ENCODE measurements around the gene STOML1. TPM values are rescaled to one million over a fixed set of nuclear protein-coding genes. Genes with fewer than 3 reads are reported as not detected.
A peak's percentile ranks its signal among the peaks of the same experiment; 100 is the strongest.

STOML1 gene, protein sequence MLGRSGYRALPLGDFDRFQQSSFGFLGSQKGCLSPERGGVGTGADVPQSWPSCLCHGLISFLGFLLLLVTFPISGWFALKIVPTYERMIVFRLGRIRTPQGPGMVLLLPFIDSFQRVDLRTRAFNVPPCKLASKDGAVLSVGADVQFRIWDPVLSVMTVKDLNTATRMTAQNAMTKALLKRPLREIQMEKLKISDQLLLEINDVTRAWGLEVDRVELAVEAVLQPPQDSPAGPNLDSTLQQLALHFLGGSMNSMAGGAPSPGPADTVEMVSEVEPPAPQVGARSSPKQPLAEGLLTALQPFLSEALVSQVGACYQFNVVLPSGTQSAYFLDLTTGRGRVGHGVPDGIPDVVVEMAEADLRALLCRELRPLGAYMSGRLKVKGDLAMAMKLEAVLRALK
- polyA plus RNA-seq (ENCODE audit: insufficient read length in 4 of 4), result 10 to 100 TPM; 11.2 to 18.0 (median 13.1) TPM

DNA sequence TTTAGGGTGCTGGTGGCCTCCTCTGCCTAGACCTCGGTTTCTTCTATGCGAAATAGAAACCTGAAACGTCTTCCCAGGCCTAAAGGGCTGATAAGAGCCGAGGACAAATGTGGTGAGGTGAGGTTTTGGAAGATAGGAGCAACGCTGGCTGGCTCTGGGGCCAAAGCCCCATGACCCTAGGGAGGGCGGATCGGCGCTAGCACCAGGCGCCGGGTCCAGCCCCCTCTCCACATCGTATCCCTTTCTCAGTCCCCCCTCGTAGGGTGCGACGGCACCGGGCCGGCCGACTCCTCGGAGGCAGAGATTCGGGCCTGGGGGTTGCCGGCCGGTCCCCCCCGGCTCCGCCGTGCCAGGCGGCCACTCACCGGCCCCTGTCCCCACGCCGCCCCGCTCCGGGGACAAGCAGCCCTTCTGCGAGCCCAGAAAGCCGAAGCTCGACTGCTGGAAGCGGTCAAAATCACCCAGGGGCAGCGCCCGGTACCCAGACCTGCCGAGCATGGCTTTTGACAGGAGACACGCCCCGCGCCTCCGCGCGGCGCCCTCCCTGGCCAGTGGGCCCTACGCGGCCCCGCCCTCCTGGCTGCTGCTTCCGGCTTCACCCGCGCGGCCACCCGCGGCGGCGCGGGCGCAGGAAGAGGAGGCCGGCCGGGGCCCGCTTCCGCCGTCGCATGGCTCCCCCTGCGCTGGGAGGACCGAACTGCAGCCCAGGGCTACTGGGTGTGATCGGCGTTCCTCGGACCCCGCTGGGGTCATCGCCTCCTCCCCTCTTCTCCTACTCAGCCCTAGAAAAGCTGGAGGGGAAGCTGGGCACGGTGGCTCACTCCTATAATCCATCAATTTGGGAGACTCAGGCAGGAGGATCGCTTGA is at the start of gene STOML1:
Gene STOML1, minus strand, starts transcription at position 570 of the 868 bp plus-strand sequence. Its CDS starts 72 bp downstream, at position 498.
- peak in 3 of 4 donors; percentile 81 to 86 (median 84) for DNase-seq (ENCODE audit: low read depth in 4 of 4, low spot score in 2 of 4)

DNA sequence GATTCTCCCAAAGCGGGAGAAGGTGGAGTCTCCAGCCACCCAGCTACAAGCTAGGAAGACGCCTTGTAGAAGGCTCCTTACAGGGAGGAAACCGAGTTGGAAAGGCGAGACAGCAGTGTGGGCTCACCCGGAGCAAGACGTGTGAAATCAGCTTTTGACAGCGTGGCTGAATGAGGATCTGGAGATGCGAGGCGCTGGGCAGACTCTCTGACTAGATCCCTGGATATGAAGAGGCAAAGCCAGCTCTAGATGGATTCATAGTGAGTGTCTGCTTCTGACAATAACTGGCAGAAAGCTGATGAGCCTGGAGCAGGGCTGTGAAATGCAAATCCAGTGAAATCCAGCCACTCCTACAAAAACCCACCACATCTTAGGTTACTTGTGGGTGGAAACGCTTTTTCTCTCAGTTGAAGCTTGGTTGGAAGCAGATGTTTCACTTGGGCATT is 49.2 kb upstream of the STOML1 start:
- no peak for DNase-seq (ENCODE audit: low read depth in 4 of 4, low spot score in 2 of 4)

DNA sequence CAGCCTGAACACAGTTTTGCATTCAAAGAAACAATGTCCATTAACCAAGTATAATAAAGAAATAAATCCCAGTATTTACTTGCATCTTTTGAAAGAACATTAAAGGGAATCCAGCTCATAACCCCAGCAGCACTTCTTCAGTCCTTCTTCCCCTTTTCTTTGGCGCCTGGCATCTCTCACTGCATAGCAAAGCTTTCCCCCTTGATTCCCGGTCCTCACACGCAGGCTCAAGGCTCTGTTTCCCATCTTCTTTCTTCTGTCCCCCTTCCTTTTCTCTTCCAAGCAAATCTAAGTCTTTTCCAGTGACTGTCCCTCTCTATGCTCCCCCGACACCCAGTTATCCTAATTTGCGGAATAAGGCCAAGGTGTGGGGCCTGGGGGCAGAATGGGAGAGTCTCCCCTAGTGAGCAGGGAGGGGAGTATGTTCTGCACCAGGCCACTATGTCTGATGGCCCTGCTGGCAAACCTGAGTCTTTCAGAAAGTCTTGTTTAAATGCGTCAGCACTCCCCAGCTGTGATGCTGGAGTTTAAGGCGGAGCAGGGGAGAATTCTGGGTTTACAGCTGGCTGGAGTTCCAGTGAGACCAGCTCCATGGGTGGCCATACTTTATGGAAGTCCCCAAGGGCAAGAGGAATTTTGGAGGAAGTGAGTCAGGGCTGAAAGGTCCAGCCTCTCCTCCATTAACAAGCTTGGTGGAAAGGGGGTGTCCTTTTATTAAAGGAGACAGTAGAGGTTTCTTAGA is 48.2 kb upstream of the STOML1 start:
- DNase-seq (ENCODE audit: low read depth in 4 of 4, low spot score in 2 of 4), result peak in 1 of 4 donors; percentile 56

DNA sequence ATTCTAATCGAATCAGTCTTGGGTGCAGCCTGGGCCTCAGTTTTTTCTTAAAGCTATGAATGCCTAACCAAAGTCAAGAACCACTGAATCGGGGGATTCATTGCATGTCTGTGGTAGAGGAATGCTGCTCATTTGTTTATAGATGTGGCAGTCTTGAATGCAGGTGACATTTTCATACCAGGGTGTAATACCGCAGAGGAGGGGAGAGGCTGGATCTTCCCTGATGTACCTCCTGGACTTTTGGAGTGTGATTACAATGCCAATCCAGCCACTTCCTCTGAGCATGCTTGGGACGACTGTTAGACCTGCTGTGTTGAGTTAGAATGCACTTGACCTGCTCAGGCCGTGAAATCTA is 47.5 kb upstream of the STOML1 start:
- no peak for DNase-seq (ENCODE audit: low read depth in 4 of 4, low spot score in 2 of 4)

DNA sequence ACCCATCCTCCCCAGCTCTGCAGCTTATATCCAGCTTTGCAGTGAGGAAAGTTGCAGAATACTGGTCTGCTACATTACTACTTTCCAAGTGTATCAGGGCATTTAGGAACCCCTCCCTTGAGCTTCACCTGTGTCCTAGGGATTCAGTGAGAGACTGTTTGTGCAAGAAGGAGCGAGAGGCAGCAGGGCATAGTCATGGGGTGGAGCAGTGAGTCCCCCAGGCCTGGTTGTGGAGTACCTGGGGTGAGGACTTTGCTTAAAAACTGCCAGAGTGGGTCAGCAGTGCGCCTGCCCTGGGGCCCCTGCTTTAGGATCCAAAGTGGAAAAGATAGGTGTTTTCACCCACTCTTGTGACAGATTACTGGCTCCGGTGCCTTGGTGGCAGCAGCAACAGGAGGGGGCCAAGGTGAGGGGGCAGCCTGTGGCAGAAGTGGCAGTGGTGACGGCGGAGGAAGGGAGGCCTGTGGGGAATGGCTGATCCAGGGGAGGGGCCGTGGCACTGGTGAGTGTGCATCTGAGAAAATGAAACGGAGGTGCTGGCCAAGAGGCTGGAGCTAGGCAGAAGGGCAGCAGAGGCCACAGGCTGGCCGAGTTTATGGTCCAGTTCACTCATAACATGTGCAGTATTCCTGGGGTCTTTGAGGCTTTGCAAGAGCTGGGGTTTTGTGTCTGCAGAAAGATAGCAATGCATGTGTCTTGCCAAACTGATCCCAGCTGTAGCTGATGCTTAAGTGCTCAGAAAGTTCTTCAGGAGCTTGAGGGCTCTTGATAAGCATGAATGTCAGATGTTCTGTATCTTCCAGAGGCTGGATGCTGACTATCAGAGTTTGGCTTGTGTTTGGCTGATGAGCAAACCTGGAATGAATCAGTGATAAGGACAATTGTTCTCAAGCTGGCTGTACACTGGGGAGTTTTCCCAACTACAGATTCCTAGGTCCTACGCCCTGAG is 46.9 kb upstream of the STOML1 start:
- DNase-seq (ENCODE audit: low read depth in 4 of 4, low spot score in 2 of 4), result no peak

DNA sequence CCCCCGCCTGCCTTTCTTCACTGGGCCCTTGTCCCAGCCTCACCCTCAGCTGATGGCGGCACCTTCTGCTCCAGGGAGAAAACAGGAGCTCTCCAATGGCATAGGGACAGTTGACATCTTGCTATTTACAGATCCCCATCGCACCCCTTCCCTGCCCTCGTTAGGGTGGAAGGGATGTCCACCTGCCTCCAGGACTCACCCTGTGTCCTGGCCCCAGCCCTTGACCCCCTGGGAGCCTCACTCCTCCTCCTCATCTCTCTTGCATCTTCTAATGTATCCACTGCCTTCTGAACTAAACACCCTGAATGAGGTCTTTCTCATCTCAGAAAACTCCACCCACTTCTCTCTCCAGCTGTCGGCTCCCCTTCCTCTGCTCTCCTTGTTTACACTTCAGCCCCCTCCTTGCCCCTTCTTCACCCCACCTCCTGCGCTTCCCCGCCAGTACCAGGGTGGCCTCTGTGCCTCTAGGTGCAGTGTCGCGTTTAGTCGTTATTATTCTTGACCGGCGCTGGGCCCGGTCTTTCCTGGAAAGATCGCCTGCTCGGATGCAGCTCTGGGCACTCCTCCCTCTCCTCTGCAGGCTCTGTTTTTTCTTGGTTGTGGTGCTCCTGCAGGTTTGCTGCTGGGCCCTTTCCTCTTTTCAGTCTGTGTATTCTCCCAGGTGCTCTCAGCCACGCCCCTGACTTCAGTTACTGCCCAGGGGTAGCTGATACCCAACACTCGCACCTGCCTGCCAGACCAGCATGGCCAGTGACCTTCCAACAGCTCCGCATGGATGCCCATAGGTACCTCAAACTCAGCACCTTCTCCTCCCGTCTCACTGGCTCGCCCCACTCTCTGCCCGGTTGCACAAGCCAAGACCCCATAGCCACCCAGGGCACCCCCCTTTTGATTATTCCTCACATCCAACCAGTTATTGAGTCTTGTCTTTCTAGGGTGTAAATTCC is 45.3 kb upstream of the STOML1 start:
- no peak for DNase-seq (ENCODE audit: low read depth in 4 of 4, low spot score in 2 of 4)

DNA sequence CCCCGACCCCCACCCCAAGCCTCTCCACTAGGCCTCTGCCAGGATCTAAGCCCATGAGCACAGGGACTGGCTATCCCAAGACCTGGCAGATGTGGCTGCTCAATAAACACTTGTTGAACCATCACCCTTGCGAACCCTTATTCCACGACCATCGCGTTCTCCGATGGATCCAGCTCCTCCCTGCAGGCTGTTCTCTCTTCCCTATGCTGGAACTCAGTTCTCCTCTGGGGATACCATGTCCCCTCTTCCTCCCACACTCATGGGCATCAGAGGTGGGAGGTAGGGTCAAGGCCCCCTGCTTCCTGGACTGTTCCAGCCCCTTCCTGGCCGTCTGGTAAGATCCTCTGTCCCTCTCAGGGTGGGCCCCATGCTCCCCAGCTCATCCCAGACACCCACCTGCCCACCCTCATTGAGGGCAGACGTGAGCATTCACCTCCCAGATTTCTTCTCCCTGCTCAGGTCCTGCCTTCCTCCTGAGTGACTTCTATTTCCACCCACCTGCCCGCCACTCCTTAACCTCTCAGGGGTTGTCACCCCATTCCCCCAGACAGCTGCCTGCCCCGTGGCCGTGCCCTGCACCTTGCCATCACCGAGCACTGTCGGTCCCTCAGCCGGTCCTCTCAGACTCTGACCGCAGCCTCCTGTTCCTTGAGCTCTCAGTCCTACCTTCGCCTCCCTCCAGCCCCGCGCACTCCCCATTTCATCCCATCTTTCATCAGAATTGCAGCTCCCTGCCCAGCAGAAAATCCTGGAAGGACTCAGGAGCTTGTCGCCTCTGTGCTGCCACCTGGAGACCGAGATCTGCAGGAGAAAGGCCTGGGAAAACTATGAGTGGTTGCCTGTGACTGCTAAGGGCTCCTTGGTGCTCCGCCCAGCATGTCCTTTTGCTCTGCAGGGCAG is 44.4 kb upstream of the STOML1 start:
- DNase-seq (ENCODE audit: low read depth in 4 of 4, low spot score in 2 of 4), result peak in 1 of 4 donors; percentile 71

DNA sequence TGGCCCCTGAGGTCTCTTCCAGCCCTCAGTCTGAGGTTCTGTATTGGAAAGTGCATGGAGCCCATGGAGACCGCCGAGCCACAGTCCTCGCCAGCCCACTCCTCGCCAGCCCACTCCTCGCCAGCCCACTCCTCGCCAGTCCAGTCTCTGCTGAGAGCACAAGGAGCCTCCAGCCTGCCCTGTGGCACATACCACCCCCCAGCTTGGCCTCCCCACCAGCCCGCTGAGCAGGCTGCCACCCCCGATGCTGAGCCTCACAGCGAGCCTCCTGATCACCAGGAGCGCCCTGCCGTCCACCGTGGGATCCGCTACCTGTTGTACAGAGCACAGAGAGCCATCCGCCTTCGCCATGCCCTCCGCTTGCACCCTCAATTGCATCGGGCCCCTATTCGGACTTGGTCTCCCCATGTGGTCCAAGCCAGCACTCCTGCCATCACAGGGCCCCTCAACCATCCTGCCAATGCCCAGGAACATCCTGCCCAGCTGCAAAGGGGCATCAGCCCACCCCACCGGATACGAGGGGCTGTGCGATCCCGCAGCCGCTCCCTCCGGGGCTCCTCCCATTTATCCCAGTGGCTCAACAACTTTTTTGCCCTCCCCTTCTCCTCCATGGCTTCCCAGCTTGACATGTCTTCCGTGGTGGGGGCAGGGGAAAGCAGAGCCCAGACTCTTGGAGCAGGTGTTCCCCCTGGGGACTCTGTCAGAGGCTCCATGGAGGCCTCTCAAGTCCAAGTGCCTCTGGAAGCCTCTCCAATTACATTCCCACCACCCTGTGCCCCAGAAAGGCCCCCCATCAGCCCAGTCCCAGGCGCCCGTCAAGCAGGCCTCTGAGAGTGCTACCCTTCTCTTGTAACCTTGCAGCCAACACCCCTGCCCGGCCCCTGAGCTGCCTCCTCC is 43.3 kb upstream of the STOML1 start:
- DNase-seq (ENCODE audit: low read depth in 4 of 4, low spot score in 2 of 4), result no peak

DNA sequence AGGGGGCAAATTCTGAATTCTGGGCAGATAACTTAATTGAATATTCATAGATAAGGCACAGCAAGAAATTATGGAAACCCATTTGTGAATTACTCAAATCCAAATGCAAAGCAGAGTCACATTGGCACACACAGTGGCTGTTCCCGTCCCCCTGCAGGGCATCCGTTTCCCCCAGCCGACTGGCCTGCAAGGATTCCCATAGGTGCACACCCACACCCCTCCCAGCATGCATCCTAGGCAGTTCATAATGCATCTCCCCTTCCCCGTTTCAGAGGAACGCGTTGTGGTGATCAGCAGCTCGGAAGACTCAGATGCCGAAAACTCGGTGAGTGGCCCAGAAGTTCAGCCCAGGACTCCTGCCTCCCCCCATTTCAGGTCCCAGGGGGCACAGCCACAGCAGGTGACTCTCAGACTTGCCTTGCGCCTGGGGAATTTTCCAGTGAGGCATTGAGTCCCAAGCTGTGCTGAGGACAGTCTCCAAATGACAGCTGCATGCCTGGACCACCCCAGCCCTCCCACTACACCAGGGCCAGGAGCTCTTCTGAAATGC is 42.2 kb upstream of the STOML1 start:
- no peak for DNase-seq (ENCODE audit: low read depth in 4 of 4, low spot score in 2 of 4)

DNA sequence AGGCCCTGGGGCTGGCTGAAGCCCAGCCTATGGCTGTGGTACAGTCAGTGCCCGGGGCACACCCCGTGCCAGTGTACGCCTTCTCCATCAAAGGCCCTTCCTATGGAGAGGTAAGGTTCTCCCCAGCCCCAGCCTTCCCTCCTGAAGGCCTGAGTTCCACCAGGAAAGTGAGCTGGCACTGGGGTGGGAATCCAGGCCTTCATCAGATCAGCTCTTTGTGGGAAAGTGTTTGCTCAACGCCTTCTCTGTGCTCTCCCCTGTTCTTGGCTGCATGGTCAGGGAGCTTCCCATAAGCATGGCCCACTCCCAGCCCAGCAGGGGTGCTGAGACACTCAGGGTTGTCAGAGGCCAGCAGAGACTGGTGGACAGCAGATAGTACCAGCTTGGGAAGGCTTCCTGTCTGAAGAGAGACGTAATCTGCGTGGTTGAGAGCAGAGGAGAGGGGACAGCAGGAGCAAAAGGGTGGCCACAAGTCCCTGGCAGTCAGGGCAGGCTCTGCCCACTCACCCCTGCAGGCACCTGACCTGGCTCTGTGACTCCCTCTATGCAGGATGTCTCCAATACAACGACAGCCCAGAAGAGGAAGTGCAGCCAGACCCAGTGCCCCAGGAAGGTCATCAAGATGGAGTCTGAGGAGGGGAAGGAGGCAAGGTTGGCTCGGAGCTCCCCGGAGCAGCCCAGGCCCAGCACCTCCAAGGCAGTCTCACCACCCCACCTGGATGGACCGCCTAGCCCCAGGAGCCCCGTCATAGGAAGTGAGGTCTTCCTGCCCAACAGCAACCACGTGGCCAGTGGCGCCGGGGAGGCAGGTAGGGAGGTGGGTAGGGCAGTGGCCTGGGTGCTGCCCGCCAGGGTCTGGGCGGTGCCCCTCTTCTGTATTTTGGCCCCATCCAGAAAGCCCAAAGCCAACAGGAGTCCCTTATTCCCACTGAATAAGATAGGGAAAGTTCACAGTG is 40.8 kb upstream of the STOML1 start:
- no peak for DNase-seq (ENCODE audit: low read depth in 4 of 4, low spot score in 2 of 4)

DNA sequence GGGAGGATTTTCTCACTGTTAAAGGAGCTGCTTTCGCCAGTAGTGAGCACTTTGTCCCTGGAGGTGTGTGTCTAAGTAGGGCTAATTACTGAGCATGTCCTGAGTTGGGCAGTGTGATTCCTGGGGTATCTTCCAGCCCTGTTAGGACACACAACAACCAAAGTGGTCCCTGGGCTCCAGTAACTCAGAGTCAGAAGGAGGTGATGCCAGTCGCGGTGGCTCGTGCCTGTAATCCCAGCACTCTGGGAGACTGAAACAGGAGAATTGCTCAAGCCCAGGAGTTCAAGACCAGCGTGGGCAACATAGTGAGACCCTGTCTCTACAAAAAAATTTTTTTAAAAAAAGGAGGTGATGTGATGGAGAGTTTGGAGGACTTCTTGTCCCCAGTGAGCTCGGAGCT is 40.0 kb upstream of the STOML1 start:
- no peak for DNase-seq (ENCODE audit: low read depth in 4 of 4, low spot score in 2 of 4)

DNA sequence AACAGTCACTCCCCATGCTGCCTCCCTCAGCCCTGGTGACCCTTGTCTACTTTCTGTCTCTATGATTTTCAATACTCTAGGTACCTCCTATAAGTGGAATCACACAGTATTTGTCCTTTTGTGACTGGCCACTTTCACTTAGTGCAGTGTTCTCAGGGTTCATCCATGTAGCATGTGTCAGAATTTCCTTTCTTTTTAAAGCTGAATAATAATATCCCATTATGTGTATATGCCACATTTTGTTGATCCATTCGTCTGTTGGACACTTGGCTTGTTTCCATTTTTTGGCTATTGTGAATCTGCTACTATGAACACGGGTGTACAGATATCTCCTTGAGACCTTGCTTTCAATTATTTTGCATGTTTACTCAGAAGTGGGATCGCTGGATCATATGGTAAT is 36.6 kb upstream of the STOML1 start:
- no peak for DNase-seq (ENCODE audit: low read depth in 4 of 4, low spot score in 2 of 4)

DNA sequence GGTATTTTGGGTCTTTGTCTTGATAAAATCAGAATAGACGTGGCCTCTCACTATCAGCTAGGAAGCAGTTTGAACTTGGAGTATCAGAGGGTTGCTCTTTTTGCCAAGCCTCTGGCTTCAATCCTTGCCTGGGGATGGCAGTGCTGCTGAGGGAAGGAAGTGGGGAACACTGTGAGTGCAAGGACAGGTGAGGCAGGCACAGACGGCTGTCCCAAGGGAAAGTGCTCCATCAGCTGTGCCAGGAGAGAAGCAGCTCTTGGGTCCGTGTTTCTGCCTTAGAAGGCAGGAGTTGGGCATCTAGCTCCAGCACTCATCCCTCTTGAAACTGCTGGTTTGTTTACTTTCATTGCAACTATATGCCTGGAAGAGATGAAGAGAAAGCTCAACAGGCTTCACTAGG is 35.6 kb upstream of the STOML1 start:
- no peak for DNase-seq (ENCODE audit: low read depth in 4 of 4, low spot score in 2 of 4)

DNA sequence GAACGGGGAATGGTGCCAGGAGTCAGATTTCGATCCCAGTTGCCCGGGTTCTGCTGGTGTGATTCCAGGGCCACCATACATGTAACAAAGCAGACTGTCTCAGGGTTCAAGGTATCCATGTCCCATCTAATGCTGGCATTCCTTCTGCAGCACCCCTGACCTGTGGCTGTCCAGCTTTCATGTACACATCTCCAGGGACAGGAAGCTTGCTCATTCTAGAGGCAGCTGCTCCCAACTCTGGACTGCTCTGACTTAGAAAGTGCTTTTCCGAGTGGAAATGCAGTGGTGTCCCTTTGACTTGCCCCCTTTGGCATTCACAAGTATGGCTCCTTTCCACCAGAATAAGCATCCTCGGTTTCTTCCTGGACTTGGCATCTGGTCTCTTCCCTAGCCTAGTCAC is 33.3 kb upstream of the STOML1 start:
- DNase-seq (ENCODE audit: low read depth in 4 of 4, low spot score in 2 of 4), result no peak

DNA sequence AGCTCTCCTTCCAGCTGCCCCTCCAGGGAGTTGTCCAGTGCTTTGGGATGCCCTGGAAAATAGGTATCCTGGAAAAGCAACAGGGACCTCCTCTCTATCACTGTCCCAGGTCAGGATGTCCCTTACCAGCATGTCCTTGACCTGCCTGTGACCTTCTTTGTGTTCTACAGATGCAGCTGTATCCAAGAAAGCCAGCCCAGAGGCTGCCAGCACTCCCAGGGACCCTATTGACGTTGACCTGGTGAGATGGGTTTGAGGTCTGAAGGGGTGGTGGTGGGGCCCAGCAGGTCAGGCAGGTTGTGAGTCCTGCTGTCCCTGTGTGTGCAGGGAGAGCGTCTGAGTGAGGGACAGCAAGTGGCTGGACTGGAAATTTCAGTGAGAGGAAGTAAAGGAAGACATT is 32.6 kb upstream of the STOML1 start:
- no peak for DNase-seq (ENCODE audit: low read depth in 4 of 4, low spot score in 2 of 4)

Data from left renal cortex interstitium (tissue), 4 donors.